ENCODE measurements around the gene FOXO3.
"Not testable (repeated sequence)": the region's sequence is repeated elsewhere in the genome, so short reads cannot be mapped to it uniquely, and the experiment has no call there.

FOXO3 gene

DNA sequence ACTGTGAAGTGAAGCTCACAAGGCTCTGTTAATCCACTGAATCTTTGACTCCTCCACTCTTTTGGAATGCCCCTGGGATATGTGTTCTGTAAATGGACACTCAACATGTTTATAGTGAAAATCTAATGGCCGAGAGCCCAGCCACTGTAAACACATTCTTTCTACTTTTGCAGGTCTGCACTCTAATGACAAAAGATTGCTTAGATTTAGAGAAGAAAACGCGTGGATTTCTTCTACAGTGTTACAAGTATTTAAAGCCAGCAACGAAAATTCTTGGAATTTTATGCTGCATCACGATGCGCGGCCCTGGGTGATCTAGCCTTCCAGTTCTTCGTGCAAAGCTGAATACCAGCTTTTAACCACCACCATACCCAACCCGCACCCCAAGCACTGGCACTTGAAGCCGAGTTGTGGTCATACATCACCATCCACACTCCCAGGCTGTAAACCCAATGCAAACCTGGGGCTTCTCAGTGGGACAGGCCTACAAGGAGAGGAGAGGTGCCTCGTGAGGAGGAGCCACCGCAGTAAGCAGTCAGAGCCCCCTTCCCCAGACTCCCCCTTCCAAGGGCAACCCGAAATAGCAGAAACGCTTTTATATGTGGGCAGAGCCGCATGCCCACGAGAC is 3.7 kb upstream of the FOXO3 start:
- TF ChIP-seq CTCF (conservative IDR thresholded peaks at IDR 0.05; ENCODE audit: low read depth, low read length) = no peak
- DNase-seq (ENCODE audit: low read depth) = no peak
- peak overlapping the region; percentile 75 for H3K4me3 ChIP-seq (ENCODE audit: low read length)

- H3K4me3 ChIP-seq (ENCODE audit: low read length) = peak overlapping the region; percentile 75
- DNase-seq (ENCODE audit: low read depth) = no peak
- no peak for TF ChIP-seq CTCF (conservative IDR thresholded peaks at IDR 0.05; ENCODE audit: low read depth, low read length)
These were observed 3.0 kb upstream of the FOXO3 start for GRCh38 chr6:108557494-108558371.

DNA sequence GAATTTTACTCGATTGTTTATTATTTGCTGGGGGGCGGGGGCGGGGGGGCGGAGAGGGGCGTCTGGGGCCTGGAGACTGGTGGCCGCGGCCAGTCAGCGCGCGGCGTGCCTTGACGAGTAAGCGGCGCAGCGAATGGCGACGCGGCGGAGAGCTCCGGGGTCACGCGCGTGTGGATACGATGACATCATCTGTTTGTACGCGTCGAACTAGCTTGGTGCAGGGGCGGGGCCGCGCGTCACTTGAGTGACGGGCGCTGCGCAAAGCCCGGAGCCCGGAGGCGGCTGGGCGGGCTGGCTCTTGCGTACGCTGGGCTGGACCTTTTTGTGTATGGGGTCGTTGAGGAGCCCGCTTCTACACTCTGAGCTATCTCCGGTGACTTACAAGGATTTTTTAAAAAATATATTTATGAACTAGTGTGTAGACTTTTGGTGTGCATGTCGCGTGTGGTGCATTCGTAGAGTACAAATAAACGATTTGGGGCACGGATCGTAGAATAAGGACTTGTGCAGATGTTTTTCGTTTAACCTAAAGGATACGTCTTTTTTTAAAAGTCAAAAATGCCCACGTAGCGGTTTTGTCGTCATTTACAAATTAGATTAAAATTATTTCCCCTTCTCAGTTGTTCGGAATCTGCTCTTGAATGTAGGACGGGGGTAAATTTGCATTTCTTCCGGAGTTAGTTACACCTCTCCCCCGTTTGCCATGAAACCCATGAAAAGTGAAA is 2.2 kb upstream of the FOXO3 start:
- H3K4me3 ChIP-seq (ENCODE audit: low read length) = peak overlapping the region; percentile 87
- DNase-seq (ENCODE audit: low read depth) = peak; percentile 97
- TF ChIP-seq CTCF (conservative IDR thresholded peaks at IDR 0.05; ENCODE audit: low read depth, low read length) = no peak

GRCh38 chr6:108559097-108559883 is 1.4 kb upstream of the FOXO3 start:
- no peak for TF ChIP-seq CTCF (conservative IDR thresholded peaks at IDR 0.05; ENCODE audit: low read depth, low read length)
- H3K4me3 ChIP-seq (ENCODE audit: low read length) = peak overlapping the region; percentile 87
- DNase-seq (ENCODE audit: low read depth) = no peak

DNA sequence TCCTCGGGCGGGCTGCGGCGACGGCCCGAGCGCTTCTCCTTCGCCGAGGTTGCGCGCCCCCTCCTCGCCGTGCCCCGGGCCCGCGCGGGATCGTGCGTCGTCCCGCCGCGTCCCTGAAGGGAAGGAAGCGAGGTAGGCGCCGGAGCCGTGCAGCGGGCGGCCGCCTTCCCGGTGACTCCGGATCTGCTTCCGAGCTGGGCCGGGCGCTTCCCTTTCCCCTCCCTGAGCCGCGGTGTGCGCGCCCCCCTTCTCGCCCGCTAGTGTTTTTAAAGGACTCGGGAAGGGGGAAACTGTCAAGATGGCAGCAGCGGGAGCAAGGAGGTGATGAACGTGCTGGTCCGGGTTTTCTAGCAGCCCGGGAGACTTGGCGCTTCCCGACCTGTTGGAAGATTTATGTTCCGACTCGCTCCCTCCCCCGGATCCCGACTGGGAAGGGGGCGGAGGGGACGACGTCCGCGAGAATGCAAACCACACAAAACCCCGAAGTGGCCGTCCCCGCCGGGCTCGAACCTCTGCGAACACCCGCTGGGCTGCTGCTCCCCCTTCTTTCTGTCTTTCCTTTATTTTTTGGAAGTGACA is 744 bp upstream of the FOXO3 start:
- no peak for DNase-seq (ENCODE audit: low read depth)
- peak overlapping the region; percentile 87 for H3K4me3 ChIP-seq (ENCODE audit: low read length)
- TF ChIP-seq CTCF (conservative IDR thresholded peaks at IDR 0.05; ENCODE audit: low read depth, low read length) = no peak

GRCh38 chr6:108561309-108561647 is 561 bp downstream of the FOXO3 start:
- H3K4me3 ChIP-seq (ENCODE audit: low read length) = peak overlapping the region; percentile 89
- DNase-seq (ENCODE audit: low read depth) = not testable (repeated sequence)

All from retinal pigment epithelial cell (primary cell).